Measurements from ENCODE around the gene DUSP5. TPM values are rescaled to one million over a fixed set of nuclear protein-coding genes. Genes with fewer than 3 reads are reported as not detected.
"Not testable (repeated sequence)": the region's sequence is repeated elsewhere in the genome, so short reads cannot be mapped to it uniquely, and the experiment has no call there.

DUSP5 gene
- total and polyA plus RNA-seq, 2 donors = 8.5 to 18.7 TPM

DNA sequence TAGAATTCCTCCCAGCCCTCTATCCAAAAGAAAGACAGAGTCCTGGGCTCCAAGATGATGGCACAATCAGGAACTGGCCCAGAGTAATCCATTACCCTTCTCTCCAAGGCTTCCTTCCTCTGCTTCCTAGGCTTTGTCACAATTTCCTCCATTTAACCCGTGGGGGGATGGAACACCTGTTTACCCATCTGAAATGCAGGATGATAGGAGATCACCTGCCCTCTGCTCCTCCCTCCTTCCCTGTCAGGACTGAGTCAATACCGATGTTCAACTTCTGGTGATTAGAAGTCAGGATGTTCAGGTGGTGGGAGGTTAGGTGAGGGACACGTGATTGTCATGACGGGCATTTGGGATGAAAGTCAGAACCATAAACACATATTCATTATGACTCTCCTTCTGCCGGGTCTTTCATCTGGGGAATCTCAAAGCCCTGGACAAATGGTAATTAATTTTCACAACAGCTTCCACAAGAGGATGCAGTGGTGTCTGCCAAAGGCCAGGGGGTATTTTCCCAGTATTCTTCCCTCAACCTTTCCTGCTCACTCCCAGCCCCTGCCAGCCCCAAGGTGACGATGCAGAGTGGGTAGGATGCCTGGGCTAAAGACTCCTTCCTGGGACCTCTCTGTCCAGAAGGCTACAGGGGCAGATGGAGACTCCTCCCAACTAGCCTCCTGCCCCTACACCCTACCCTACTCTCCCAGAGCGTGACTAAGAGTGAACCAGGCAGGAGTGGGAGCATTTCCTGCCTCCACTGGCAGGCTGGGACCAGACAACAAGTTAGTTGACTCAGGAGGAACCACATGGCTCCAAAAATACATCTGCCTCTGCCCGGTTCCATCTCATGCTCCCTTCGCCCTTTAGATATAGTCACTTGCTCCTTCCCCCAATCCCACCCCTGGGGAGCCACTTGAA is 27.9 kb downstream of the DUSP5 start:
- 73% methylated on average over 9 of the region's 9 CpGs for WGBS
- H3K36me3 ChIP-seq (ENCODE audit: insufficient read depth) = no peaks in the 10 kb centered on the region
- no peak overlapping the region for H3K4me3 ChIP-seq (ENCODE audit: low read depth, low read length)
- no peaks in the 10 kb centered on the region for H3K4me1 ChIP-seq (ENCODE audit: insufficient read depth)
- no peak for DNase-seq (ENCODE audit: extremely low spot score)
- H3K27ac ChIP-seq (ENCODE audit: low read depth) = no peak overlapping the region

DNA sequence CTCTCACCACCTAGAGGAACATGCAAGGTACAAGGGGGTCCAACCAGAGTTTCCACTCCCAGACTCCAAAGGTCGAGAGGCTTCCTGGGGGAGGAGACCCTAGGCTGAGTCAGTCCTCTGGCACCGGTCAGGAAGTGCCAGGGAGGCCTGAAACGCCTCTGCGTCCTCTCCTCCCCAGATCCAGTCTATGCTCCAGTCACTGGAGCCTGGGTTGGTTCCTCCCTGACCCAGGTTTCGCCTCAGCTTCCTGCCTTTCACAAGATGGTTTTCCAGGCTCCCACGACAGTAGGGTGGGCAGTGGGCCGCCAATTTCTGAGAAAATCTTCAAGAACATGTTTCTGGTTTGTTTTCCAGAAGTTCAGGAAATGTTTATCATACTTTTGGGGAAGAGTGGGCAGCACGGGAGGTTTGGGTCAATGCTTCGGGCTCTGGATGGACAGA is 30.0 kb downstream of the DUSP5 start:
- no peaks in the 10 kb centered on the region for H3K36me3 ChIP-seq (ENCODE audit: insufficient read depth)
- no peaks in the 10 kb centered on the region for H3K4me1 ChIP-seq (ENCODE audit: insufficient read depth)
- 82% methylated on average over 9 of the region's 9 CpGs for WGBS
- H3K4me3 ChIP-seq (ENCODE audit: low read depth, low read length) = no peak overlapping the region
- H3K27ac ChIP-seq (ENCODE audit: low read depth) = no peak overlapping the region
- DNase-seq (ENCODE audit: extremely low spot score) = no peak

DNA sequence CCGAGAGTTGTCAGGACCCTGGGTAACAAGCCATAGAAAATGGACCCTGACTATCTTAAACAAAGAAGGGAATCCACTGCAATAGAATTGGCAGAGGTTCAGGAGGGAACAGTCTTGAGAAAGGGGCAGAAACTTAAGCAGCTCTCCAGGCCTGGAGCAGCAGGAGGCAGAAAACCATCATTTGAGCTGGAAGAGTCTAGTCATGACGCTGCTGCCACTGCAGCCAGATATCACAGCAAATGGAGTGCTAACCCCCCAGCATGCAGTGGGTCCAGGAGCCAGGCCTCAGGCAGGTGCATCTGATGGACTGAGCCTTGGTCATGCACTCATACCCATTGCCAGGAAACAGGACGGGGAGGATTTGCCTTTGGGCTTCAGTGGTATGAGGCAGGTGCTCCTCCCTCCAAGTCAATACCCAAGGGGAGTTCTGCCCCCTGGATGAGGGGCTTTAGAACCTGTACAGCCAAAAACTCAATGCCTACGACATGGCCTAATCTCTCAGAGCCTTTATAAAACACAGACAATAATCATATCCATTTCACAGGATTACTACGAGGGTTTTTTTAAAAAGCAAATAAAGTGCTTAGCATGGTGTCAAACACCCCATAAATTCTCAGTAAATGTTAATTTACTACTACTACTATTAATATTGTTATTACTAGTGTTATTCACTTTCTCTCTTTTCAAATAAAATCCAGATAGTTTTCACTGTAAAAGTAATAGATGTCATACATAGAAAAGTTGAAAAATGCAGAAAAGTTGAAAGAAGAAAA is 30.7 kb downstream of the DUSP5 start:
- 80% methylated on average over 5 of the region's 5 CpGs for WGBS
- no peak overlapping the region for H3K4me3 ChIP-seq (ENCODE audit: low read depth, low read length)

DNA sequence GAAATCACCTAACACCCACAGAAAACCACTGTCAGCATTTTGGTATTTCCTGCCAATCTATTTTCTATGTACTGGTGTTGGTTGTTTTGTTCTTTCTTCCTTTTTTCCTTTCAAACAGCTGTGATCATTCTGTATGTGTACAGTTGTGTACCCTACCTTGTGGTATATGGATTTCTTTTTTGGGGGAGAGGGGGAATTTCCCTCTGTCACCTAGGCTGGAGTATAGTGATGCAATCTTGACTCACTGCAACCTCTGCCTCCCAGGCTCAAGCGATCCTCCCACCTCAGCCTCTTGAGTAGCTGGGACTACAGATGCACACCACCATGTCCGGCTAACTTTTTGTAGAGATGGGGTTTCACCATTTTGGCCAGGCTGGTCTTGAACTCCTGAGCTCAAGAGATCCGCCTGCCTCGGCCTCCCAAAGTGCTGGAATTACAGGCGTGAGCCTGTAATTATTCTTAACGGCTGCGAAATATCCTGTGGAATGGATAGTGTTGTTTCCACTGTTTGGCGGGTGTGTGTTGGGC is 31.4 kb downstream of the DUSP5 start:
- not testable (repeated sequence) for H3K4me3 ChIP-seq (ENCODE audit: low read depth, low read length); H3K36me3 ChIP-seq (ENCODE audit: insufficient read depth)

More for the DNA sequence above, 30.7 kb downstream of the DUSP5 start:
- Histone ChIP-seq H3K4me1 (ENCODE audit: insufficient read depth) (no peaks in the 10 kb centered on the region), H3K27ac (ENCODE audit: low read depth) (no peak overlapping the region), H3K36me3 (ENCODE audit: insufficient read depth) (no peaks in the 10 kb centered on the region)
- DNase-seq (ENCODE audit: extremely low spot score) = no peak

DNA sequence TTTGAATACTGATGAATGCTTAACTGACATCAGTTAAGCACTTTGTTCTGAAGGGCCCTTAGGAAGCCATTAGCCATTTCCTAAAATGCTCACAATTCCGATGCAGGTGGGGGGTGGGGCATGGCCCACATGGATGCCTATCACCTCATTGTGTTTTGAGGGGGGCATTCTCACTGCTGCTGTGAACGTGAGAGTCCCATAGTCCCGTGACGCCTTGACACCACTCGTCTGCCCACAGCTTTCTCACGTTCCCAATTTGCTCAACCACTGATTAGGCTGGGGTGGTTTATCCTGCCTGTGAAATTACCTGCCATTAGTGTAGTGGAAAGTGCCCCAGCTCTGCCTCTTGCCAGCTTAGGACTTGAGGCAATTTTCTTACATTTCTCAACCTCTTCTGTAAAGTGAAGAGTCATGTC is 31.9 kb downstream of the DUSP5 start:
- no peak overlapping the region for H3K27ac ChIP-seq (ENCODE audit: low read depth)
- H3K4me3 ChIP-seq (ENCODE audit: low read depth, low read length) = no peak overlapping the region
- WGBS = 60% methylated on average over 6 of the region's 6 CpGs

More for the DNA sequence above, 31.4 kb downstream of the DUSP5 start:
- H3K27ac ChIP-seq (ENCODE audit: low read depth); H3K4me1 ChIP-seq (ENCODE audit: insufficient read depth); DNase-seq (ENCODE audit: extremely low spot score): not testable (repeated sequence)
- WGBS = 92% methylated on average over 8 of the region's 8 CpGs

DNA sequence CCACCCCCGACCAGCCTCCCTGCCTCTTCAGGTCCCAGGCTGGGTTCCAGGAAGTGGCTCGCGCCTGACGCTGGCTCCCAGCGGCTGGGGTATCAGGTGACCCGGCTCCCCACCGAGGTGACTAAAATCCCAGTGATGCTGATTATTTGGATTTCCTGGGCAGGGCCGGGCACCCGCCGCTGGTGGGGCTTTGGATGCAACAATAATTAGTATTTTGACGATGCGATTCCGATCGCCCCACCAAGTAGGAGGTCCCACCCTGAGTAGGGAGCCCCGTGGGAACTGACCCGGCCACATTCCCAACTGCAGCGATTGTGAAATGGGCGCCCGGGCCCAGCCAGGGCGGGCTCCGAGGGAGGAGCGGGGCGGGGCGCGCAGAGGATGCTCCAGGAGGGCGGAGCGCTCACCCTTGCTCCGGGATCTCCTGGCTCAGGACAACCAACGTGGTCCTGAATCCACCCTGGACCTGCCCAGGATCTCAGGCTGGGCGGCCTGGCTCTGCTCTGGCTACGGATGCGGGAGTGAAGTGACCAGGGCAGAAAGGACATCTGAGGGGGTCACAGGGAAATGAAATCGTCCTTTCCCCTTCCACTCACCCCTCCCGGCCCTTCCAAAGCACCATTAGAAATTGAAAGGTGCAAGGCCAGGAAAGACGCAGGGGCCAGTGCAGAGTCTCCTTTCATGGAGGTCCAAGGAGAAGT is 32.6 kb downstream of the DUSP5 start:
- no peaks in the 10 kb centered on the region for H3K4me1 ChIP-seq (ENCODE audit: insufficient read depth)
- H3K27ac ChIP-seq (ENCODE audit: low read depth) = no peak overlapping the region
- 8% methylated on average over 35 of the region's 35 CpGs for WGBS
- no peaks in the 10 kb centered on the region for H3K36me3 ChIP-seq (ENCODE audit: insufficient read depth)
- H3K4me3 ChIP-seq (ENCODE audit: low read depth, low read length) = no peak overlapping the region
- DNase-seq (ENCODE audit: extremely low spot score) = no peak

More for the DNA sequence above, 31.9 kb downstream of the DUSP5 start:
- DNase-seq (ENCODE audit: extremely low spot score) = no peak
- Histone ChIP-seq H3K4me1 (ENCODE audit: insufficient read depth) (no peaks in the 10 kb centered on the region), H3K36me3 (ENCODE audit: insufficient read depth) (no peaks in the 10 kb centered on the region)

DNA sequence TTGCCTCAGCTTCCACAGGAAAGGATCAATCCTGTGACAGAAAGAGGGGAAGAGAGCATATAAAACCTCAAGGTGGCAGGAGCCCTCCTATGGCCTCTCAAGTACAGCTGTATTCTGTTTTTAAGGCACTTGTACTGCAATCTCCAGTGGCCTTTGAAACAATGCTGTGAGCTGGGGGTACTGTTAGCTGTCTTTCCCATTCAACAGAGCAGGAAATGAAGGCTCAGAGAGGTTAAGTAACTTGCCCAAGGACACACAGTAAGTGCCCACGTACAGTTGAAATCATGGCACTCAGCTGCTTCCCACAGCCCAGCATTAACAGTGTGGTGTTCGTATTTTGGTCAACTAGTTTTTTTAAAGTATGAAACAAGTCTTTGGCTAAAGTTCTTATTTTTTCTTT is 34.0 kb downstream of the DUSP5 start:
- 85% methylated on average over 2 of the region's 2 CpGs for WGBS
- Histone ChIP-seq H3K27ac (ENCODE audit: low read depth) (no peak overlapping the region), H3K4me1 (ENCODE audit: insufficient read depth) (no peaks in the 10 kb centered on the region), H3K36me3 (ENCODE audit: insufficient read depth) (no peaks in the 10 kb centered on the region), H3K4me3 (ENCODE audit: low read depth, low read length) (no peak overlapping the region)
- DNase-seq (ENCODE audit: extremely low spot score) = no peak

DNA sequence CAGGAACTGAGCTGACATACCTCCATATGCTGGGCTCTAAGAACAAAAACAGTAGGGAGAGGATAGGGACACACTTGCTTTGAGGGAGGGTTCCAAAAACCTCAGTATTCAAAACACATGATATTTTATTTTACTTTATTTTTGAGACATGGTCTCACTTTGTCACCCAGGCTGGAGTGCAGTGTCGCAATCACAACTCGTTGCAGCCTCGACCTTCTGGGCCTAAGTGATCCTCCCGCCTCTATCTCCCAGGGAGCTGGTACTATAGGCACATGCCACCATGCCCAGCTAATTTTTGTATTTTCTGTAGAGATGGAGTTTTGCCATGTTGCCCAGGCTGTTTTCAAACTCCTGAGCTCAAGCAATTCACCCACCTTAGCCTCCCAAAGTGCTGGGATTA is 34.9 kb downstream of the DUSP5 start:
- WGBS = 84% methylated on average over 4 of the region's 4 CpGs
- H3K27ac ChIP-seq (ENCODE audit: low read depth); H3K4me1 ChIP-seq (ENCODE audit: insufficient read depth); H3K4me3 ChIP-seq (ENCODE audit: low read depth, low read length); DNase-seq (ENCODE audit: extremely low spot score); H3K36me3 ChIP-seq (ENCODE audit: insufficient read depth): not testable (repeated sequence)

DNA sequence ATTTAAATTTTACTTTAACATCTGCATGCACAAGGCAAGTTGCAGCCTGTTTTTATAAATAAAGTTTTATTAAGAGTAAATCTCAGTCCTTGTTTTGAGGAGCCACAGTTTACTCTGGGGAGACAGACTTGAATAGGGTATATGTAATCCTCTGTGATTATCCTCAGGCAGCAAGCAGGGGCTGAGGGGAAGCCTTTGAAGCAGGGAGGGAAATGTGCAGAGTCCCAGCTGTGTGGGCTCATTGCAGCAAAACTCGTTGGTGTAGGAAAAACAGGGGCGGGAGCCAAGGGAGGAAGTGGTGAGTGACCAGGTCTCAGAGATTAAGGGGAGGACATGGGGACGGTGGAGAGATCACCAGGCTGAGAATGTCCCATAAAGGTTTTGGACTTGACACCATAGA is 35.4 kb downstream of the DUSP5 start:
- Histone ChIP-seq H3K27ac (ENCODE audit: low read depth) (no peak overlapping the region), H3K36me3 (ENCODE audit: insufficient read depth) (no peaks in the 10 kb centered on the region), H3K4me3 (ENCODE audit: low read depth, low read length) (no peak overlapping the region), H3K4me1 (ENCODE audit: insufficient read depth) (no peaks in the 10 kb centered on the region)
- WGBS = 37% methylated on average over 3 of the region's 3 CpGs
- no peak for DNase-seq (ENCODE audit: extremely low spot score)

DNA sequence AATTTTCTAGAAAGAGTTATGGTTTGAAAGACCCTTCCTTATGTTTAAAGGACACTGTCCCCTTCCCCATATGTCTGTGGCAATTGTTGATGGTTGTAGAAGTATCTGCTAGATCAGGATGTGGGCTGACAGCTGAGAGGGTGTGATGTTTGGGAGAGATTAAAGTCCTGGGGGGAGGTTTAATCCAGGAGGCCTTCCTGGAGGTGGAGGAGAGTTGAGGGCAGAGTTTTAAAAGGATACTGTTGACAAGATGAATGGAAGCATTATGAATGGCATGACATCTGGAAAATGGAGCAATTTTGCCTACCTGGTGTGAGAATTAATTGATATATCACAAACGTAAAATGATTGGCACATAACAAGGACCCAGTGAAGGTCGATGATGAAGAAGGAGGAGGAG is 36.9 kb downstream of the DUSP5 start:
- no peak for DNase-seq (ENCODE audit: extremely low spot score)
- Histone ChIP-seq H3K36me3 (ENCODE audit: insufficient read depth) (no peaks in the 10 kb centered on the region), H3K4me3 (ENCODE audit: low read depth, low read length) (no peak overlapping the region), H3K4me1 (ENCODE audit: insufficient read depth) (no peaks in the 10 kb centered on the region), H3K27ac (ENCODE audit: low read depth) (no peak overlapping the region)
- 82% methylated on average over 2 of the region's 2 CpGs for WGBS

DNA sequence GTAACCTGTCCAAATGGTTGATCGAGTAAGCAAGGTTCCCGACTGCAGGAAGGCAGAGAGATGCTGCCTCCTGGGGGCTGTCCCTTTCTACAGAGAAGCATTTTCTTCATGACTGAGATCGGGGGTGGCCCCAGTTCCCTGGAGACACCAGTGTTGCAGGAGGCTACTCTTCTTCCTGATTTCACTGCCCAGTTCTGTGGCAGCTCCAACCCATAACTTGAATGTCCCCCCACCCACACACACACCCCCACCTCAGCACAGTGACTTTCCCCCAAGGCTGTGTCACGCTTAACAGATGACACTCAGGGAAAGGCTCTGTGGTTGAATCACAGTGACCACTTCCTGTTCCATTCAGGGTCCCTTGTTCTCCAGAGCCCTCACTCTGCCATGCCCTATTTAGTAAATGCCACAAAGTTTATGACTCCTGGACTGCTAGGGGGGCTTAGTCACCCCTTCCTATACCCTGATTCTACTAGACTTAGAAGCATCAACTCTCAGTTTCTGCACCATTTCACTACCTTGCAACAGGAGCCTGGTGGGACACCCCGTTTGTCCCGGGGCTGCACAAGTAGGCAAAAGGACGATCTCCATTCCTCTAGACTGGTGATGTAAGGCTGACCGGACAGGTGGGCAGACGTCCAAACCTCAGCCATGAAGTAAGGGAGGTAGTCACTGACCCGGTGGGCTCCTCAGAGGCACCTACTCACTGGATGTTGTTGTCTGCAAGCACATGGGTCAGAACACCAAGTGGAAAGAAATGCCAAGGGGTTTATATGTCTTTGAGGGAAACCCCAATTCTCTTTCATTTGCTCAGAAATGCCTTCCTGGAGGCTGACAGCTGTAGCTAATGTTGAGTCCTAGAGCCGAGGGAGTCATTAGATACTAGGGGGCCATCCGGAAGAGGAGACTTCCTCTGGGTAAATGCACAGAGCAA is 38.5 kb downstream of the DUSP5 start:
- 55% methylated on average over 12 of the region's 12 CpGs for WGBS
- Histone ChIP-seq H3K4me3 (ENCODE audit: low read depth, low read length) (no peak overlapping the region), H3K36me3 (ENCODE audit: insufficient read depth) (no peaks in the 10 kb centered on the region), H3K27ac (ENCODE audit: low read depth) (no peak overlapping the region), H3K4me1 (ENCODE audit: insufficient read depth) (no peaks in the 10 kb centered on the region)
- no peak for DNase-seq (ENCODE audit: extremely low spot score)

DNA sequence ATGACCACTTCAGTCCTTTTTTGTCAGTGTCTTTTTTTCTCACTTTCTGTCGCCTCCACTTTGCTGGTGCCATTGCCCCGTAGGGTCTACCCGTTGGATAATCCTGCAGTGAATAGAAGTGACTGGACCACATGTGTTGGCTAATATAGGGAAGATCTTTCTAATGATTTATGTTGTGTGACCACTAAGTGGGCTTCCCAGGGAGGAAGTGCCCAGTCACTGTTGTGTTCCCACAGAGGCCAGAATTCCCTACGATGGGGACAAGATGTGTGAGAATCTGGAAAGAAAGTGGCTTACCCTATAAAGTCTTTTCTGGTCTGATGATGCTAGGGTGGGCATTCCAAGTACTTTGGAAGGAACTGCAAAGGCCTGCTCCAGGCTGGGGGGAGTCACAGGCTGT is 41.4 kb downstream of the DUSP5 start:
- Histone ChIP-seq H3K27ac (ENCODE audit: low read depth) (no peak overlapping the region), H3K4me3 (ENCODE audit: low read depth, low read length) (no peak overlapping the region), H3K4me1 (ENCODE audit: insufficient read depth) (no peaks in the 10 kb centered on the region), H3K36me3 (ENCODE audit: insufficient read depth) (no peaks in the 10 kb centered on the region)
- 83% methylated on average over 4 of the region's 4 CpGs for WGBS
- no peak for DNase-seq (ENCODE audit: extremely low spot score)
